T-helper 2 cell treated with Interferon-gamma antibody and Interleukin-4, amounts not matched to agents 5 μg/mL and 100 μg/mL, for 36 hours (primary cell): ENCODE data around the gene GAMT.

Source experiments
- DNase-seq: peaks from one replicate; pipeline ENCODE4 v3.0.0; 2021; ENCODE audit warnings: low spot score
- H3K27ac Mint-ChIP-seq: one replicate; pipeline ENCODE4 v1.8.0; 2021; ENCODE audit warnings: mild to moderate bottlenecking, mixed read lengths
- H3K27me3 Mint-ChIP-seq: one replicate; pipeline ENCODE4 v1.8.0; 2021; ENCODE audit warnings: low read depth, mixed read lengths
- H3K36me3 Mint-ChIP-seq: one replicate; pipeline ENCODE4 v1.8.0; 2021; ENCODE audit warnings: low read depth, mixed read lengths
- H3K4me1 Mint-ChIP-seq: one replicate; pipeline ENCODE4 v1.8.0; 2021; ENCODE audit warnings: low read depth, mixed read lengths
- H3K4me3 Mint-ChIP-seq: one replicate; pipeline ENCODE4 v1.8.0; 2022; ENCODE audit warnings: mild to moderate bottlenecking, moderate library complexity, mixed read lengths
- H3K9me3 Mint-ChIP-seq: one replicate; pipeline ENCODE4 v1.8.0; 2021; ENCODE audit warnings: mixed read lengths

The GAMT gene

DNA sequence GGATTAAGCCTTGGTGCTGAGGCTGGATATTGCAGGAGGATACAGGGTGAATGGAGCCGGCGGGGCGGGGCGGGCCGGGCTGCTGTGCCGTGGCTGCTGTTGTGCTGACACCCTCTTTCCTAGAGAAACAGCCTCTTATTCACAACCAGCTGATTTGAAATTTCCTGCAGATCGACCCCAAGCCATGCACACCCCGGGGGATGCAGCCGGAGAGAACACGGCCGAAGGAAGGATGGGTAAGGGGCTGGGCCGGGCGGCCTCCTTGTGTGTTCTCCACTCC lies 17.1 kb upstream of the GAMT start:
- no peak overlapping the region for H3K27ac Mint-ChIP-seq
- H3K36me3 Mint-ChIP-seq, result peaks cover 41% of the 10 kb centered on the region
- peaks cover 6% of the 10 kb centered on the region for H3K4me1 Mint-ChIP-seq
- H3K9me3 Mint-ChIP-seq, result no peaks in the 10 kb centered on the region
- H3K27me3 Mint-ChIP-seq, result no peaks in the 10 kb centered on the region
- no peak overlapping the region for H3K4me3 Mint-ChIP-seq
- DNase-seq, result no peak

DNA sequence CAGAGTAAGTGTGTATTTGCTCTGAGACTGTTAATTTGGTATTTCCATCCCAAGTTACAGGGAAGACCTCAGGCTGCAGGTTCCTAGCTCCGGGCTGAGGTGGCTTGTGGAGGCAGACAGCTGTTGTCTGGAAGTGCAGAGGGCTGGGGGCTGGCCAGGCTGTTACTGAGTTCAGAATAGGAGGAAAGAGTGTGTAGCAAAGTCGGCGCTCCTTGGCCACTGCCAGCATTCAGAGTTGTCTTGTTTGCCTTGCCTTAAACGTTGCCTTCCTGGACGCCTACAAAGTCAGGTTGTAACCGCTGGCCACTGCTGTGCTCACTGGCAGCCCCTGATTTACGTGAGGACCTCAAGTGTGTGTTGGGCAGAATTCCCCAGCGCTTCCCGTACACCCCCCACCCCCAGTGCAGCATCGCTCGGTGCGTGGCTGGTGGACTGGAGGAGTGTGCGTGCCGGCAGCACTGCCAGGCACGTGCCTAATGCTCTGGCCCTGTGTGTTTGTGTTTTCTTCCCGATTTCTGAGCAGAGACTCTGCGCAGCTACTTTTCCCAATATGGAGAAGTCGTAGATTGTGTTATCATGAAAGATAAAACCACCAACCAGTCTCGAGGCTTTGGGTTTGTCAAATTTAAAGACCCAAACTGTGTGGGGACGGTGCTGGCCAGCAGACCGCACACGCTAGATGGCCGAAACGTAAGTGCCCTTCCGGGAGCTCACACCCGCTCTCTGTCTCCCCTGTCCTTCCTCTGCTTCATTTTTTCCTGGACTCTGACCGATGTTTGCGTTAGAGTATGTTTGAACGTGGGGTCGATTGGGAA lies 16.5 kb upstream of the GAMT start:
- H3K36me3 Mint-ChIP-seq, result peaks cover 36% of the 10 kb centered on the region
- H3K9me3 Mint-ChIP-seq, result no peaks in the 10 kb centered on the region
- H3K27ac Mint-ChIP-seq, result no peak overlapping the region
- no peaks in the 10 kb centered on the region for H3K27me3 Mint-ChIP-seq
- DNase-seq, result no peak
- peaks cover 7% of the 10 kb centered on the region for H3K4me1 Mint-ChIP-seq
- H3K4me3 Mint-ChIP-seq, result no peak overlapping the region

- Mint-ChIP-seq H3K4me1 (peaks cover 7% of the 10 kb centered on the region), H3K9me3 (no peaks in the 10 kb centered on the region), H3K27ac (no peak overlapping the region), H3K36me3 (peaks cover 30% of the 10 kb centered on the region), H3K27me3 (no peaks in the 10 kb centered on the region), H3K4me3 (no peak overlapping the region)
- no peak for DNase-seq
These were observed 15.8 kb upstream of the GAMT start for GRCh38 chr19:1417145-1417544.

GRCh38 chr19:1416014-1416841 lies 14.9 kb upstream of the GAMT start:
- no peak overlapping the region for H3K4me3 Mint-ChIP-seq
- peaks cover 32% of the 10 kb centered on the region for H3K36me3 Mint-ChIP-seq
- H3K4me1 Mint-ChIP-seq, result peaks cover 10% of the 10 kb centered on the region
- no peaks in the 10 kb centered on the region for H3K27me3 Mint-ChIP-seq
- no peaks in the 10 kb centered on the region for H3K9me3 Mint-ChIP-seq
- no peak overlapping the region for H3K27ac Mint-ChIP-seq
- DNase-seq, result no peak

- Mint-ChIP-seq H3K9me3 (no peaks in the 10 kb centered on the region), H3K4me3 (no peak overlapping the region), H3K27ac (no peak overlapping the region), H3K4me1 (peaks cover 28% of the 10 kb centered on the region), H3K27me3 (no peaks in the 10 kb centered on the region), H3K36me3 (peaks cover 41% of the 10 kb centered on the region)
- no peak for DNase-seq
These were observed 11.9 kb upstream of the GAMT start for GRCh38 chr19:1412995-1413800.

DNA sequence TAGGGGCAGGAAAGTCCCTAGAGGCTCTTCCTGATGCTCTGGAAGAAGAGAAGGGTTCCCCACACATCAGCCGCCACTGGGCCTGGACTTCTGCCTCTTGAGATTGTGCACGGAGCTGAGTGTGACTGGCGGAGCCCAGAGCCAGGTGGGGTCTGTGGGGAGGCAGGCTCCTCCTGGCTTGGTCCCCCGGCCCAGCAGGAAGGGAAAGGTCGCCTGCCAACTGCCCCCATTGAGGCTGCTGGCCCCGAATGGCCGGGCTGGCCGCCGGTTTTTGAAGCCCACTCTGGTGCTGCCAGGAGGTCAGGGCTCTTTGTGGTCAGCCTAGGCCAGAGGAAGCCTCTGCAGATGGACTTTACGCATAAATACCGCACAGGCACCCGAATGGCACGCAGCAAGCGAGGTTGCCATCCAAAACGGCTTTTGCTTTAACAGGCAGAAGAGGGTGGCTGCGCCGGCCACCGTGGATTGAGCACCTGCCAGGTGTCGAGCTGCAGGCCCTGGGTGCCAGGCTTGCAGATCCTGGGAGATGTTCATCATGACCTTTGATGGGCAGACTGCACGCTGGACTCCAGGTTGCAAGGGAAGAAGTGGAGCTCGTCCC lies 11.1 kb upstream of the GAMT start:
- H3K9me3 Mint-ChIP-seq, result no peaks in the 10 kb centered on the region
- DNase-seq, result no peak
- peaks cover 28% of the 10 kb centered on the region for H3K4me1 Mint-ChIP-seq
- peaks cover 38% of the 10 kb centered on the region for H3K36me3 Mint-ChIP-seq
- no peak overlapping the region for H3K27ac Mint-ChIP-seq
- H3K27me3 Mint-ChIP-seq, result no peaks in the 10 kb centered on the region
- H3K4me3 Mint-ChIP-seq, result no peak overlapping the region

DNA sequence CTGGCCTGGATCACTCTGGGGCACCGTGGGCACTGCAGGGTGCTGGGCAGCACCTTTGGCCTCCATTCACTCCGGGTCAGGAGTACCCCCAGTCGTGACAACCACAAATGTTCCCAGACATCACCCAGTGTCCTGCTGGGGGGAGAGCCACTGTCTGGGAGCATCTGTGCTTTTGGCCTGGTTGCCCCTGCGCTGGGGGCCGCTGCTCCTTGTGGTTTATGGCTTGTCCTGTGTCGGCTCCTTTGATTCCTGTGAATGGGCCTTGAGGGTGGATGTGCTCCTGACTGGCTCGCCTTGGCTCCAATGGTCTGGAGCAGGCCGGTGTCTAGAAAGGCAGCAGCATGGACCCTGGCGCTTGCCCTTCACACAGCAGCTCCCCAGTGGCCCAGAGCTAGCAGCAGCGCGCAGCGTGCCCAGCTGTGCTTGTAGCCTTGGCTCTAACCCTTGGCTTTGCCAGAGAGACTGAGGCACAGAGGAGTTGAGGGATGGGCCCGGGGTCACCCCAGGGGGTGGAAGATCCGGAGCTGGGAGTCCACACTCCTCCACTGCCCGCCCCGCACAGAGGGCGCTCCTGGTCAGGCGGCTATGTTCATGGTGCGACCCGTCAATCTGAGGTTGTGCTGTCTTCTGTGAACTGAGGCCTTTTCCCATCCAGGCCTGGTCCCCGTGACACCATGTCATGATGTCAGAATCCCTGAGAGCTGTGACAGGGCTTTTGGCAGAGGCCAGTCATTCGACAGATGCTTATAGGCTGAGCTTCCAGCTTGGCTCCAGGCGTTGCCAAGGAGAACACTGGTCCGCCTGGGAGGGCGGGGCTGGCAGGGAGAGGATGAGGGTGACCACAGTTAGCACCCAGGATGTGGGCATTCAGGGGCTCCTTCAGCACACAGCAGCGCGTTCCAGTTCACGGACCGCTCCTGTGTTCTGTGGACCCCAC lies 10.2 kb upstream of the GAMT start:
- no peaks in the 10 kb centered on the region for H3K9me3 Mint-ChIP-seq
- H3K4me3 Mint-ChIP-seq, result no peak overlapping the region
- H3K27me3 Mint-ChIP-seq, result no peaks in the 10 kb centered on the region
- DNase-seq, result no peak
- H3K4me1 Mint-ChIP-seq, result peaks cover 30% of the 10 kb centered on the region
- H3K36me3 Mint-ChIP-seq, result peaks cover 35% of the 10 kb centered on the region
- H3K27ac Mint-ChIP-seq, result peak overlapping the region; percentile 31

GRCh38 chr19:1410789-1411188 lies 9.4 kb upstream of the GAMT start:
- peaks cover 32% of the 10 kb centered on the region for H3K4me1 Mint-ChIP-seq
- peak overlapping the region; percentile 98 for H3K4me3 Mint-ChIP-seq
- no peaks in the 10 kb centered on the region for H3K27me3 Mint-ChIP-seq
- H3K36me3 Mint-ChIP-seq, result peaks cover 33% of the 10 kb centered on the region
- DNase-seq, result no peak
- H3K9me3 Mint-ChIP-seq, result no peaks in the 10 kb centered on the region
- H3K27ac Mint-ChIP-seq, result peak overlapping the region; percentile 60

DNA sequence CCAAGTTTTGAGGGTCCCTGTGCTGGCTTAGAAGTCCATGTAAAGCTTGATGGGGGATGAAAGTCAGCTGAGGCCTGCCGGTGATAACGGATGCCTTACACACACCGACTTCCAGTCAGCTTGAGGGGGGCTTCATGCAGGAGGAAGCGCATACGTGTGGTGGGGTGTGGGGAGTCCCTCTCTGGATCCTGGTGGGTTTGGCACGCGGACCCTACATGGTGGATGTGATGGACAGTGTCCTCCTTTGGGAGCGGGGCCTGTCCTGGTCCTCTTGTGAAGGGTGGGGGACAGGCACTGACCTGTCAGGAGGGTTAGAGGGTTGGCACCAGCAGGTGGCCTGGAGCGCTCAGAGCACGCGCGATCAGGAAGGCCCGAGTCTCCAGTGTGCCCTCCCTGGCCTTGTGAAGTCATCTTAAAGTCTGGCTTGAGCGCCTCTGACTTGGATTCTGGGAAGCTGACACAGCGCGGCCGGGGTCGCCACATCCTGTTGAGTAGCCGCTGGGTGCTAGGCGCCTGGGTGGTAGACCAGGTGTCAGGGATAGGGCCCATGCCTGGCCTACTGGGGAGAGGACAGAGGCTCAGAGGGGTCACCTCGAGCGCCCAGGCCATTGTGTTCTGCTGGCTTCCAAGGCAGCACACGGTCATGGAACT lies 8.9 kb upstream of the GAMT start:
- peak; percentile 14 for DNase-seq
- Mint-ChIP-seq H3K36me3 (peaks cover 29% of the 10 kb centered on the region), H3K27me3 (no peaks in the 10 kb centered on the region)

GRCh38 chr19:1409204-1410005 lies 8.1 kb upstream of the GAMT start:
- Mint-ChIP-seq H3K27ac (peak overlapping the region; percentile 95), H3K4me3 (peak overlapping the region; percentile 98), H3K36me3 (peaks cover 27% of the 10 kb centered on the region), H3K4me1 (peaks cover 28% of the 10 kb centered on the region), H3K9me3 (no peaks in the 10 kb centered on the region), H3K27me3 (no peaks in the 10 kb centered on the region)
- DNase-seq, result no peak

More for the DNA sequence above, 8.9 kb upstream of the GAMT start:
- H3K27ac Mint-ChIP-seq, result peak overlapping the region; percentile 63
- peak overlapping the region; percentile 98 for H3K4me3 Mint-ChIP-seq
- H3K4me1 Mint-ChIP-seq, result peaks cover 32% of the 10 kb centered on the region
- H3K9me3 Mint-ChIP-seq, result no peaks in the 10 kb centered on the region

- no peaks in the 10 kb centered on the region for H3K9me3 Mint-ChIP-seq
- H3K4me3 Mint-ChIP-seq, result peak overlapping the region; percentile 98
- peaks cover 27% of the 10 kb centered on the region for H3K36me3 Mint-ChIP-seq
- DNase-seq, result peak; percentile 48
- H3K27me3 Mint-ChIP-seq, result no peaks in the 10 kb centered on the region
- peaks cover 27% of the 10 kb centered on the region for H3K4me1 Mint-ChIP-seq
- peak overlapping the region; percentile 95 for H3K27ac Mint-ChIP-seq
These were observed 7.2 kb upstream of the GAMT start for GRCh38 chr19:1408300-1409203.
